ENCODE data around the gene RCSD1. TPM values are rescaled to one million over a fixed set of nuclear protein-coding genes. Genes with fewer than 3 reads are reported as not detected.

Gene RCSD1
- total and polyA plus RNA-seq, 2 donors (not counting 3 experiments of a cell fraction or from before 2014, with no cell fraction given), result 0.08 to 1.00 TPM

DNA sequence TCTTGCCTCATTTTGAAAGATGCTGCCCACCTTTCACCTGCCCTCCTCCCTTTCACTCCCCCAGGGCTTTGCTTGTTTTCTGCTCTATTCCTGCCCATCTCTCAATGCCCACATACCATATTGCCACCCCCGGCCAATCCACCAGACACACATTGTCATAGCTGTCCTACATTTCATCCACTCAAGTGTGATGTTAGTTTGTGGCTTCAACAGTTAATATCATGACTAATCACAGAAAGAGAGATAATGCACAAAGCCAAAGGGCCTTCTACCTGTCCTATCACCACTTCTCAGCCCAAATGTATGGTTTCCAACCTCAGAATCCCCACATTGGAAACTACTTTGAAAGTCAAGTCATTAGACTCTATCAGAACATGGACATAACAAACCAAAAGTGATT lies 18.0 kb upstream of the RCSD1 start:
- Histone ChIP-seq H3K4me2 (ENCODE audit: insufficient read depth, low read length) (no peak overlapping the region), H2AFZ (ENCODE audit: low read depth, low read length) (no peak overlapping the region), H3K4me3 (replicated peaks in 1 of 3; ENCODE audit: insufficient read depth in 1 of 3, low read depth in 1 of 3, low read length in 3 of 3) (no peak overlapping the region), H3K9me3 (replicated peaks; ENCODE audit: control insufficient read depth, insufficient read depth, low read length) (no peaks in the 10 kb centered on the region), H3K9ac (replicated peaks; ENCODE audit: extremely low read depth, insufficient read depth, low read length) (no peak overlapping the region), H4K20me1 (replicated peaks; ENCODE audit: control insufficient read depth, extremely low read depth, insufficient read depth, low read length) (no peaks in the 10 kb centered on the region), H3K27me3 (ENCODE audit: control insufficient read depth in 2 of 2, insufficient read depth in 2 of 2, low read length in 2 of 2) (no peaks in the 10 kb centered on the region), H3K36me3 (ENCODE audit: control insufficient read depth in 2 of 2, extremely low read depth in 1 of 2, insufficient read depth in 2 of 2, low read length in 2 of 2) (no peaks in the 10 kb centered on the region), H3K27ac (ENCODE audit: insufficient read depth, low read depth, low read length) (no peak overlapping the region), H3K79me2 (ENCODE audit: control insufficient read depth, insufficient read depth, low read length) (no peaks in the 10 kb centered on the region), H3K9me1 (replicated peaks; ENCODE audit: control insufficient read depth, extremely low read depth, insufficient read depth, low read length) (no peaks in the 10 kb centered on the region), H3K4me1 (ENCODE audit: control insufficient read depth, extremely low read depth, insufficient read depth, low read length) (no peaks in the 10 kb centered on the region)
- no TSS peak for BruUV-seq (replicated peaks)
- intact Hi-C loops (cut with micrococcal nuclease), result no loop called here
- TF ChIP-seq, protein P1, sequence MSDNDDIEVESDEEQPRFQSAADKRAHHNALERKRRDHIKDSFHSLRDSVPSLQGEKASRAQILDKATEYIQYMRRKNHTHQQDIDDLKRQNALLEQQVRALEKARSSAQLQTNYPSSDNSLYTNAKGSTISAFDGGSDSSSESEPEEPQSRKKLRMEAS (IDR thresholded peaks at IDR 0.05; ENCODE audit: insufficient read depth, insufficient read length), result no peak
- TF ChIP-seq FOS (IDR thresholded peaks at IDR 0.05; ENCODE audit: borderline replicate concordance, insufficient read depth, low read length) (no peak), EZH2 (IDR thresholded peaks at IDR 0.05; ENCODE audit: borderline replicate concordance, low read depth, low read length, severe bottlenecking) (no peak), JUN (IDR thresholded peaks at IDR 0.05; ENCODE audit: borderline replicate concordance, insufficient read depth, insufficient read length, low read depth) (no peak), MYC (IDR thresholded peaks at IDR 0.05; ENCODE audit: low read depth, low read length) (no peak), POLR2A (IDR thresholded peaks at IDR 0.05; ENCODE audit: low read depth, low read length) (no peak), GATA2 (IDR thresholded peaks at IDR 0.05; ENCODE audit: insufficient read depth, insufficient read length, low read depth, low read length) (no peak), POLR2AphosphoS5 (IDR thresholded peaks at IDR 0.05; ENCODE audit: insufficient read depth, low read depth, low read length) (no peak)
- TF ChIP-seq, protein P2, sequence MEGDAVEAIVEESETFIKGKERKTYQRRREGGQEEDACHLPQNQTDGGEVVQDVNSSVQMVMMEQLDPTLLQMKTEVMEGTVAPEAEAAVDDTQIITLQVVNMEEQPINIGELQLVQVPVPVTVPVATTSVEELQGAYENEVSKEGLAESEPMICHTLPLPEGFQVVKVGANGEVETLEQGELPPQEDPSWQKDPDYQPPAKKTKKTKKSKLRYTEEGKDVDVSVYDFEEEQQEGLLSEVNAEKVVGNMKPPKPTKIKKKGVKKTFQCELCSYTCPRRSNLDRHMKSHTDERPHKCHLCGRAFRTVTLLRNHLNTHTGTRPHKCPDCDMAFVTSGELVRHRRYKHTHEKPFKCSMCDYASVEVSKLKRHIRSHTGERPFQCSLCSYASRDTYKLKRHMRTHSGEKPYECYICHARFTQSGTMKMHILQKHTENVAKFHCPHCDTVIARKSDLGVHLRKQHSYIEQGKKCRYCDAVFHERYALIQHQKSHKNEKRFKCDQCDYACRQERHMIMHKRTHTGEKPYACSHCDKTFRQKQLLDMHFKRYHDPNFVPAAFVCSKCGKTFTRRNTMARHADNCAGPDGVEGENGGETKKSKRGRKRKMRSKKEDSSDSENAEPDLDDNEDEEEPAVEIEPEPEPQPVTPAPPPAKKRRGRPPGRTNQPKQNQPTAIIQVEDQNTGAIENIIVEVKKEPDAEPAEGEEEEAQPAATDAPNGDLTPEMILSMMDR (IDR thresholded peaks at IDR 0.05; ENCODE audit: extremely low read depth in 1 of 2, insufficient read depth in 1 of 2, low read depth in 1 of 2, low read length in 2 of 2), result no peak
- no peak for DNase-seq (ENCODE audit: low read depth, low spot score)
- no peak for FAIRE-seq
- ChIA-PET POLR2A (no interaction called here), CTCF (no interaction called here)
- dilution Hi-C loops (cut with MboI; ENCODE audit: extremely low pct_ligation_motif_present, low sequenced_read_pairs), result no loop called here
